Superior temporal gyrus (tissue), 1 donor: Measurements from ENCODE around the gene HSPA5.
"Not testable (repeated sequence)": the region's sequence is repeated elsewhere in the genome, so short reads cannot be mapped to it uniquely, and the experiment has no call there.

Experiments
- DNase-seq: peaks from one replicate; pipeline ENCODE4 v3.0.0-alpha.2; 2016; ENCODE audit errors: extremely low spot score

HSPA5 gene

DNA sequence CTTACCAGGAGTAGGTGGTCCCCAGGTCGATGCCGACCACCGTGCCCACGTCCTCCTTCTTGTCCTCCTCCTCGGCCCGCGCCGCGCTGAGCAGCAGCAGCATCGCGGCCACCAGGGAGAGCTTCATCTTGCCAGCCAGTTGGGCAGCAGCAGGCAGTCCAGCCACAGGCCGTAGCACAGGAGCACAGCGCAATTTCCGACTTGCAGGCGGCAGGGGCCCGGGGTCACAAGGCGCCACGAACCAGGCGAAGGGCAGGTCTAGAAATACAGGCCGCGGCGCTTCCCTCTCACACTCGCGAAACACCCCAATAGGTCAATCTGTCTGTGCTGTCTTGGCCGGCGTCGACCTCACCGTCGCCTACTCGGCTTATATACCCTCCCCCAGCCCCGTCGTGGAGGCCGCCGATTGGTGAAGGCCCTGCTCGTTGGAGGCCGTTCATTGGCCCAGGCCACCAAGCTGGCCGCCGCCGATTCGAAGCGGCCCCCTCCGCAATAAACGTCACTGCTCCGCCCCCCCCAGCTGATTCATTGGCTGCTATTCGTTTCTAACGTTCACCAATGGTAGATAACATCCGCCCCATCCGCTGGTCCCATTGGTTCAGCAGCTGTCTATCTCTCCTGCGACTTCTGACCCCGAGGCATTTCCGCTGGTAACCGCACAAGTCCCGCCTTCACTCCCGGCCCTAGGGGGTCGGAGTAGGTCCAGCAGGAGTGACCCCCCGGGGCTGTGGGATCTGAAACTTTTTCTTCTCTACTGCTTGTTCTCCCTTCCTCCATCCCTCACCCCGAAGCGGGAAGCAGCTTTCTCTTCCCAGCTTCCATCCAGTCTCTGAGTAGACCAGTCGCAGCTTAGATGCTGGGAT is at the start of gene HSPA5:
TSS of gene HSPA5 (minus strand) at position 344 of the 863 bp plus-strand sequence. CDS start at position 127, 217 bp downstream.
- peak; percentile 100 for DNase-seq

DNA sequence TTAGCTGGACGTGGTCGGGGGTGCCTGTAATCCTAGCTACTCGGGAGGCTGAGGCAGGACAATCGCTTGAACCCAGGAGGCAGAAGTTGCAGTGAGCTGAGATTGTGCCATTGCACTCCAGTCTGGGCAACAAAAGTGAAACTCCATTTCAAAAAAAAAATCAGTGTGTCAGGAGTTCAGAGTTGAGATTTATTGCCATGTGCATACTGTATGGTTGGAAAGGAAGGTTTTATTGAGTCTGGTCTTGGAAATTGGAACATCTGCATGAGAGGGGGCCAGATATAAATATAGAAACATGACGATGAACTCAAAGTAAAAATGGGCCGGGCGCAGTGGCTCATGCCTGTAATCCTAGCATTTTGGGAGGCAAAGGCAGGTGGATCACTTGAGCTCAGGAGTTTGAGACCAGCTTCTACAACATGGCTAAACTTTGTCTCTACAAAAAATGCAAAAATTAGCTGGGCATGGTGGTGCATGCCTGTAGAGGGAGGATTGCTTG is 45.8 kb upstream of the HSPA5 start:
- not testable (repeated sequence) for DNase-seq

DNA sequence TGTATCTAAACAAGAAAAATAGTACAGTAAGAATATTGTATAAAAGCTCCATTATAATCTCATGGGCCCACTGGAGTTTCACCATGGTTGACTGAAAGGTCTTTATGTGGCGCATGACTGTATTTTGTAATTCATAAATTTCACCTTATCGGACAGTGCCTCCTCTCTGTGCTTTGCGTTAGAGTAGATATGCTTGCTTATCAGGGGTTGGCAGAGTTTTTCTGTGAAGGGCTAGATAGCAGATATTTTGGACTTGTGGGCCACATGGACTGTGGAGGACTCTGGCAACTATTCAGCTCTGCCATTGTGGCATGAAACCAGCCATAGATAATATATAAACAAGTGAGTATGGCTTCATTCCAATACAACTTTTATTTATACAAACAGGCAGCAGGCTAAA is 43.7 kb upstream of the HSPA5 start:
- DNase-seq = no peak

DNA sequence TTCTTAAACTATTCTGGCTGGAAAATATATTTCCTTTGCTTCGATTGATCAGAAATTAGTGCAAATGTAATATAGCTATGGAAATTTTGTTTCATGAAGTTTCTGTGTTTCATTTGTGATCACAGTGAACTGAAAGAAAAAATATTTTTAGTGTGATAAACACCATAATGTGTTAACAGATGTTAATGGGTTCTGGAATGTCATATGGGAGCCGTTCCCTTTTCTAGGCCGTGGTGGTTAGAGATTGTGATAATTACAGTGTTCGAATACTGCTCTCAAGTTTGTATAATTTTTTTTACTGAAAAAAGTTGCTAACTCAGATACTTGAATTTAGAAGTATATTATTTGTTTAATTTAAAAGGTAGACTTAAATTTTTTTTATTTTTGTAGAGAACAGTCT is 39.8 kb upstream of the HSPA5 start:
- no peak for DNase-seq

DNA sequence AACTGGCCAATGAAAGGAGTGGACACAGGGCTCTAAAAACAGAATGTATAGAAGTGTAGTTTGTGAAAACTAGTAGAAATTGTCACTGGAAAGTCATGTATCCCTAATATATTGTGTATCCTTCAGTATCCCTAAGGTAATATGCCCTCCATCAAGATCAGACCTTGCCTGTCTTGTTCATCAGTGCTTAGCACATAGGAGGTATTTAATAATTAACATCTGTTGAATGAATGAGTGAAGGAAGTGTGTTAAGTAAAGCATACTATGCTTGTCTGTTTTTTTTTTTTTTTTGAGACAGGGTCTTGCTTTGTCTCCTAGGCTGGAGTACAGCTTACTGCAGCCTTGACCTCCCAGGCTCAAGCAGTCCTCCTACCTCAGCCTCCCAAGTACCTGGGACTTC is 36.3 kb upstream of the HSPA5 start:
- no peak for DNase-seq

DNA sequence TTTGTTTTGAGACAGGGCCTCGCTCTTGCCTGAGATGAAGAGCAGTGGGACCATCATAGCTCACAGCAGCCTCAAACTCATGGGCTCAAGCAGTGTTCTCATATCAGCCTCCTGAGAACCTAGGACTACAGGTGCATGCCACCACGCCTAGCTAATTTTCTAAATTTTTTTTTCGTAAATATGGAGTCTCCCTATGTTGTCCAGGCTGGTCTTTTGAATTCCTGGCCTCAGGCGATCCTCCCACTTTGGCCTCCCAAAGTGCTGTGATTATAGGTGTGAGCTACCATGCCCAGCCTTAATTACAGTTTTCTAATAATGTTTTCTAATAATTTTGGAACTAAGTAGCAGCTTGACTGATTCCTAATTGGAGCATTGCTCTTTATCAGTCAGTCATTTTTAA is 35.6 kb upstream of the HSPA5 start:
- no peak for DNase-seq

DNA sequence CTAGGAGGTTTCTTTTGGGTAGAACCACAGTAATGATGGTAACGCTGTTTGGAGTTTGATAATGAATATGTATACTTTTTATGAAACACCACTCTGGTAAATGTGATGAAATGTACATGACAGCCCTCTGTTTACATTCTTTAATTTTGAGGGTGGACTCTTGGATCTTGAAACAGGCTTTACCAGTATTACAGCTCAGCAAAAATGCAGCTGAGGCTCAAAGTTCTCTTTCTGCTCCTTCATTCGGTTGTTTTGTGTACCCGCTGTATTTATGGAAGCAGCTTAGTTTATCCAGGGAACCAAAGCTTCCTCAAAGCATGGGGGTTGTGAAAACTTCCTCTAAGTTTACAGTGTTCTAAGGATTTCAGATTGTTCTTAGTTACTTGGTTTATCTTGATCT is 31.6 kb upstream of the HSPA5 start:
- DNase-seq = no peak

DNA sequence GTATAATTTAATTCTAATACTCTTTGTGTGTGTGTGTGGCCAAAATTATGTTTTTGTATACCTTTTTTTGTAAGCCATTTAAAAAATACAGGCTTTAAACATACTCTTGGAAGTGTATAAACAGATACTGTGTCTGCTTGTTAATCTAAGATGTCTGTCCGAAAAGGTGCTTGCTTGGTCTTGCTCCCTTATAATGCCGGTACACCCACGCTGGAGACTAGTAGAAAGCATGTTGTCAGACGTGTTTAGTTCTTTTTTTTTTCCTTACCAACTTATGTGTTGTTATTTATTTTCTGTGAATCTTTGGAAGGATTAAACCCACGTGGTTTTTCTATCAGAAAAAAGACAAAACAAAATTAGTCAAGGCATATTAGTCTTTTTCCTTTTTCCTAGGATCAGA is 29.9 kb upstream of the HSPA5 start:
- DNase-seq = no peak

DNA sequence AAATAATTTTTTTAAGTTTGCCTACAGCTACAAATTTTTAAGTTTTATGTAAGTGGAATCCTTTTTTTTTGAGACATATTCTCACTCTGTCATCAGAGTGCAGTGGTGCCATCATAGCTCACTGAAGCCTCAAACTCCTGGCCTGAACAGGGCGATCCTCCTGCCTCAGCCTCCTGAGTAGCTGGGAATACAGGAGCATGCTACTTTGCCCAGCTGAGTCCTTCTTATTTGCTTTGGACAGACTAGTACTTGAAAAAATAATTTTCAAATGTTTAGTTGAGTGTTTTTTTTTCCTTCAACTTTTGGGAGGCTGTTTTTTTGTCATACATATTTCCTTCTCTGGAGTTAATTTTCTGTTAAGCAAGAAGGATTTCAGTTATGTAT is 27.9 kb upstream of the HSPA5 start:
- DNase-seq = no peak

DNA sequence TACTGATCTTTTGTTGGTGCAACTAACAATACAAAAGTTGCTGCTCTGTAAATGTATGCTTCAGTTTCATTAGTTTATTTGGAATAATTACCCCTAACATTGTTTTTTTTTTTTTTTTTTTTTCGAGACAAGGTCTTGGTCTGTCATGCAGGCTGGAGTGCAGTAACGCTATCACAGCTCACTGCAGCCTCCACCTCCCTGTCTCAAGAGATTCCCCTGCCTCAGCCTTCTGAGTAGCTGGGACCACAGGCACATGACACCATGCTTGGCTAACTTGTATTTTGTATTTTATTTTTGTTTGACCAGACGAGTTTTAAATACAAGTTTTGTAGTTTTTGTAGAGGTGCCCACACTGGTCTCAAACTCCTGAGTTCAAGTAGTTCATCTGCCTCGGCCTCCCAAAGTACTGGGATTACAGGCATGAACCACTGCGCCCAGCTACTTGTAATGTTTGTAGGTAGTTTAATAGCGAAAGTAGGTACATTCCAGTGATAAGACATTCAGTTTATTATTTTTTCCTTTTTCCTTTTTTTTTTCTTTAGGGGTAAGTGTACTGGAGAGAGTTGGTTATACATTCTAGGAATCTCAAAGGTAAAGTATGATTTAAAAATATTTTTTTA is 27.4 kb upstream of the HSPA5 start:
- no peak for DNase-seq

DNA sequence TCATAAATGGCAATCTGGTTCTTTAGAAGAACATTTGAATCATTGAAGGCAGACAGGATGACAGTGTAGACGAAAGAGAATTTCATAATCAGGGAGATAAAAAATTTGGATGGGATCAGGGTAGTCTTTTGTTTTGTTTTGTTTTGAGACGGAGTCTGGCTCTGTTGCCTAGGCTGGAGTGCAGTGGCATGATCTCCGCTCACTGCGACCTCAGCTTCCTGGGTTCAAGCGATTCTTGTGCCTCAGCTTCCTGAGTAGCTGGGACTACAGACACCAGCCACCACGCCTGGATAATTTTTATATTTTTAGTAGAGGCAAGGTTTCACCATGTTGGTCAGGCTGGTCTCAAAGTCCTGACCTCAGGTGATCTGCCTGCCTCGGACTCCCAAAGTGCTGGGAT is 22.9 kb upstream of the HSPA5 start:
- DNase-seq = not testable (repeated sequence)

DNA sequence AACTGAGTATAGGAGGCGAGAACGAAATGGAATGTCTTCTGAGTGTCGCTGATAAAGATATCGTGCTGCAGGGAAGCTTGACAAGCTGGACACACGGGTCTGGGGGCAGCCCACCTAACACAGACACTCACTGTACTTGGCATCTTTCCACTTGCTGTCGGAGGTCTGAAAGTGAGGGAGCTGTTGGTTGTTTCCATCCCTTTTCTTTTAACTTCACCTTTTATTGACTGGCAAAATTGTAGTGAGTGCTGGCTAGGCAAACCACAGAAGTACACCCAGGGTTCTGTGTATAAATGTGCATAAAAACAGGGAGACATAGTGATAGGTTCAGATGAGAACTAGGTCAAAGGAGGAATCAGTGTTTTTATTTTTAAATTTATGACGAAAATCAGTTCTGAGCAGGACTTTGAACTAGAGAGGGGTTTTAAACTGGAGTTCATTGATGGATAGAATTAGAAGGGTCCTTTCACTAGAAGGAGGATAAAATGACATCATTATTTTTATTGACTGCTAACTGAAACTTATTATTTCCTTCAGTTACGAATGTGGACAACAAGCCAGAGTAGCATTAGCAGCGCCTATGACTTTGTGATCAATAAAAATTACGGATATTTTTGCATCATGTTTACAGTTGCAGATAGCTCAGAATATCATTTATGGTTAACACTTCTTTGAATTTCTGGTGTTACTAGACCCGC is 21.3 kb upstream of the HSPA5 start:
- DNase-seq = no peak

DNA sequence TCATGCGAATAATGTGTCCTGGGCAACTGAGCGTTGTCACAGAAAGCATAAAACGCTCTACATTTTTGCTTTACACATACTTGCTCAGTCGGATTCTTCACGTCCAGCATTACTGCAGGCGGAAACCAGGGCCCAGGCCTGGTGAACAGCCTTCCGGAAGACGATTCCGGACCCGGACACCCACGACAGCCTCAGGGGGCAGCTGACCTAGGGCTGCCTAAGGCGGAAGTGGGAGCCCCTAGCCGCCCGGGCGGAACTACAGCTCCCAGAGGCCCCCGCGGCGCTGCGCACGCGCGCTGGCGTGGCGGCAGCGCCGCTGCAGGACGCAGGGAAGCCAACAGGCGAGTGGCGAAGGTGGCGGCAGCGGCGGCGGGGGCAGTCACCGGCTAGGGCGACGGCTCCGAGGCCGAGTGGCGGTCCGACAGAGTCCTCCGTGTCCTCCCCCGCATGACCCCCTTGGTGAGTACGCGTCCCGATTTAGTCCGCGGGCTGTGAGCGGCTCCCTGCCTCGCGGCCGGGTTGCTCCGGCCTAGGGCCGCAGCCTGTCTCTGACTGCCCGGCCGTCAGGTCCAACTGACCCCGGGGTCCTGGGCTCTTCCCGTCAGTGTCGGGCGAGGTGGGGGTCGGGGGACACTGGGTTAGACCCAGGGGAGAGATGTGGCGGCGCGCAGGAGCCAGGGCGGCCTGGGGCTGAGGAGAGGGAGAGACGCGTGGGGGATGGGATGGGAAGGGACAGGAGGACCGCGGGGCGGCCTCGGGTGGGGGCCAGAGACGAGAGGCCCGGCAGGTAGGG is 20.6 kb upstream of the HSPA5 start, which contains the start of gene GAPVD1:
TSS of gene GAPVD1 (plus strand) at position 326 of the 793 bp plus-strand sequence. CDS start 37,096 bp downstream, outside the sequence.
- DNase-seq = peak; percentile 89

DNA sequence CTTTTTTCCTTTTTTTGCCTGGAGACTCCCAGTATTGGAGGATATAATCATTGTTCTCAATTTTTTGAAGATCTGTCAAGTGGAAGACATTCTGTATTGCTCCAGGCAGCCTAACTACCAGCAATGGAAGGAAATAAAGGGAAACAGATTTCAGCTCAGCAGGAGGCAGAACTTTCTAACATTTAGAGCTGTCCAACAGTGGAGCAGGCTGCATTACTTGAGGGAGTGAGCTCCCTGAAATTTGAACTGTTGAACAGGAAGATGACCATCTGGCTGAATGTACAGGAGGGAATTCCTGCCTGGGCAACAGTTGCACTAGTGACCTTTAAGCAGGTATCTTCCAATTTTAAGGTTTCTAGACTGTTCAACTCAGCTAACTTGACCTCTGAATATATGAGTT is 19.4 kb upstream of the HSPA5 start:
- DNase-seq = no peak

DNA sequence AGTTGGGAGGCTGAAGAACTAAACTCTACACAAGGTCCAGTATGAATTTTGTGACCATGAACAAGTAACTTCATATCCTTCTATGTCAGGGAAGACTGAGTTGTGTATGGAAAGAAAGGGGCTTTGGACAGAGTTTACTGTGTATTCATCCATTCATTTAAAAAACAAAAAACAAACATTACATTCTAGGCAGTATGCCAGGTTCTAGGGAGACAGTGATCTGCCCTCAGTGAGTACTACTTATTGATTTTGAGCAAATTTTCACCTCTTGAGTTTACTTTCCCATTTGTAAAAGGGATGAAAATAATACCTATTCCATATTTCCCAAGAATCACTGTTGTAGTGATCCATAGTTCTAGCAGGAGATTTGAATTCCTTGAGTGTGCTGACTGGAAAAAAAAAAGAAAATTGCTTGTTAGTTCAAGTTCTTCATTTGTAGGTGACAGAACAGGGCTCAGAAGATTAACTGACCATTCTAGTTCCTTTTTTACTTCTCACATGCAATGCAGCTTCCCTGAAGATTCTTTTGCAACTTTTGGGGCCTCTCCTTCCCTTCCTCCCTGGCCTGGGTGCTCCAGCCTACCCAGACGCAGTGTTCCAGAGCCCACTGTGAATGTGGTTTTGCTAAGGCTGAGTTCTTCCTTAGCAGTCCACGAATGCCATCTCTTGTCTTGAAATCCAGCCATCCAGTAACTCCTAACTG is 17.8 kb upstream of the HSPA5 start:
- no peak for DNase-seq

DNA sequence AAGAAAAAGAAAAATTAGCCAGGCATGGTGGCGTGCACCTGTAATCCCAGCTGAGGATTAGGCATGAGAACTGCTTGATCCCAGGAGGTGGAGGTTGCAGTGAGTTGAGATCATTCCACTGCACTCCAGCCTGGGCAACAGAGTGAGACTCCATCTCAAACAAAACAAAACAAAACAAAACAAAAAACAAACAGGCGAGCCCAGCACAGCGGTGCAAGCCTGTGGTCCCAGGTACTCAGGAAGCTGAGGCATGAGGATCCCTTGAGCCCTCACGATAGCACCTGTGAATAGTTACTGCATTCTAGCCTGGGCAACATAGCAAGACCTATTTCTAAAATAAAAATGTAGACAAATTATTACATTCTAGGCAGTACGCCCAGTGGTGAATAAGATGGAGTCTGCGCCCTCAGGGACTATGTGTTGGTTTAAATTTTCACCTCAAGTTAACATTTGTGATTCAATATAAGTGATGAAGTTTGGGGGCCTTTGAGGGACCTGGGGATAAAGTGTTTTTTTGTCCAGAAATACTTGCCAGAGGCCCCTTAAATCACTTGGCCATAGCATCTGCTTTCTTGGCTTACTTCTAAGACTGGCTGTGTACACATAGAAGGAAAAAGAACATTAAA is 17.1 kb upstream of the HSPA5 start:
- no peak for DNase-seq

DNA sequence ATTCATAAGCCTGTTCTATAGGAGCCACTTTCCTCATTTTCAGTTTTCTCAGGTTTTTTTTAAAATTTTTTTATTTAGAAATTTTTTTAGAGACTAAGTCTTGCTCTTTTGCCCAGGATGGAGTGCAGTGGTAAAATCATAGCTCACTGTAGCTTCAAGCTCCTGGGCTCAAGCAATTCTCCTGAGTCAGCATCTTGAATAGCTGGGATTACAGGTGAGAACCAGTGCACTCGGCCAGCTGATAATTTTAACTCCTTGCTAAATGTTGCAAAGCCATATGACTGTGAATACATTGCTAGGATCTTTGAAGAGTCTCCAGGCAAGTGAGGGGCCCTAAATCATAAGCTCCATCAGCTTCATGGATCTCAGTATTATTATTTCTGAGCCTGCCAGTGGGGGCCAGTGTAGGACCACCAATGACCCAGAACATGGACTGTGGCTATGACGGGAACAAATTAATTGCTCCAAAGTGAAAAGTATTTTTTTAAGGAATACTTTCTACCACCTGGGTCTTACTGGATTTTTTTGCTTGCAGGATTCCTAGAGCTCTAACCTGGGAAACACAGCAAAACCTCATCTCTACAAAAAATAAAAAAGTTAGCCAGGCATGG is 14.7 kb upstream of the HSPA5 start:
- no peak for DNase-seq

DNA sequence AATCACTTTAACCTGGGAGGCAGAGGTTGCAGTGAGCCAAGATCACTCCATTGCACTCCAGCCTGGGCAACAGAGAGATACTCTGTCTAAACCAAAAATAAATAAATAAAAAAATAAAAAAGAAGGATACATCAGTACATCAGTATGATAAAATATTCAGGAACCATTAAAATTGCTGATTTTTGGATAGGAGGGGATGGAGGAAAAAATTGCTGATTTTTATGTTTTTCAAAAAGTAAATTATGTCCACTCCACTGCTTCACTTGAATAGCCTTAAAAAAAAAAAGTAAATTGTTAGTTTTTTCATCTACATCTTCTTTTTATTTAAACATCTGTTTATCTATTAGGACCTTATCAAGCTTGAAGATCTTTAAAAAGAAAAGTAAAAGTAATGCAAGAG is 13.1 kb upstream of the HSPA5 start:
- no peak for DNase-seq

DNA sequence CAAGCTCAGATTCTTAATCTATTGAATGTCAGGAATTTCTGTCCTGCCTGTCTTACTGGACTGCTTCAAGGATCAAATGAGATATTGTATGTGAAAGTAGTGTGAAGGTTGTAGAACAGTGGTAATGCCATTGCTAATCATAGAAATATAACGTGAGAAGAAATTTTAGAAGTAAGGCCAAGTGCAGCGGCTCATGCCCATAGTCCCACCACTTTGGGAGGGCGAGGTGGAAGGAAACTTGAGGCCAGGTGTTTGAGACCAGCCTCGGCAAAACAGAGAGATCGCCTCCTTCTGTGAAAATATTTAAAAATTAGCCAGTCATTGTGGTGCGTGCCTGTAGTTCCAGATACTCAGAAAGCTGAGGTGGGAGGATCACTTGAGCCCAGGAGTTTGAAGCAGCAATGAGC is 5.1 kb upstream of the HSPA5 start:
- no peak for DNase-seq

DNA sequence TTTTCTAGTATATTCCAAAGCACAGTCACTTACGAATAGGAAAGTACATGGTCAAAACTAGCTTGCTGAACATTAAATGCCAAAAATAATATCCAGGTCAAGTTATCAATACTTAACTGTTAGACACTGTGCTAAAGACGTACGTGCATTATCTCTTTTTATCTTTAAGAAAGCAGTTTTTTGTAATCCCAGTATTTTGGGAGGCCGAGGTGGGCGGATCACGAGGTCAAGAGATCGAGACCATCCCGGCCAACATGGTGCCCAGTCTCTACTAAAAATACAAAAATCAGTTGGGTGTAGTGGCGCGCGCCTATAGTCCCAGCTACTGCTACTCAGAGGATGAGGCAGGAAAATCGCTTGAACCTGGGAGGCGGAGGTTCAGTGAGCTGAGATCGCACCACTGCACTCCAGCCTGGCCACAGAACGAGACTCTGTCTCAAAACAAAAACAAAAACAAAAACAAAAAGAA is 2.7 kb upstream of the HSPA5 start:
- DNase-seq = no peak
